Skin of body (tissue), 2 donors: ENCODE results near the gene SLC30A1. TPM values are rescaled to one million over a fixed set of nuclear protein-coding genes. Genes with fewer than 3 reads are reported as not detected.

ENCODE experiments used
- DNase-seq: peaks from one replicate; lab custom pipeline; 2025; lab: John Stamatoyannopoulos, UW
- total RNA-seq: library from RNA; depleted of rRNA; stranded (reverse); fragments of >200 nt; gene quantifications from one replicate; pipeline ENCODE4 v1.2.3, GENCODE V29; 2014

The SLC30A1 gene
- total RNA-seq, 1 donor from 2014 or later: 51.7 TPM

GRCh38 chr1:211525101-211525676 lies 53.8 kb downstream of the SLC30A1 start:
- DNase-seq: no peak

DNA sequence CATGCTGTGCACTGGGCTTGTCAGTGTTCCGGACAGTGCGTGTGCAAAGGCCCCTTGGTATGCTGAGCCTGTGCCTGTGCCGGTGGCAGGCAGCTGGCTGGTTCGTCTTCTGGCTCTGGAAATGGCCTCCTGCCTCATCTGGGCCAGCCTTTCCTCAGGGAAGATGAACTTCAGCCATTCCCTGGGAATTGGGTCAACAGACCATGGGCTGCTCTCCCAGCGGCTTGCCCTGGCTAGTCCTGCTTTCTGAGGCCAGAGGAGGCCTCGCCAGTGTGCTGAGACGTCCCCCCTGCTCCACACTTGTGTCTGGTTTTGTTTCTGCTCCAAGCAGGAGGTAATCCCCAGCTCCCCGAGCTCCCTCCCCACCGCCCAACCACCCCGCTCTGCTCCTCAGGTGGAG lies 54.4 kb downstream of the SLC30A1 start:
- DNase-seq: no peak

DNA sequence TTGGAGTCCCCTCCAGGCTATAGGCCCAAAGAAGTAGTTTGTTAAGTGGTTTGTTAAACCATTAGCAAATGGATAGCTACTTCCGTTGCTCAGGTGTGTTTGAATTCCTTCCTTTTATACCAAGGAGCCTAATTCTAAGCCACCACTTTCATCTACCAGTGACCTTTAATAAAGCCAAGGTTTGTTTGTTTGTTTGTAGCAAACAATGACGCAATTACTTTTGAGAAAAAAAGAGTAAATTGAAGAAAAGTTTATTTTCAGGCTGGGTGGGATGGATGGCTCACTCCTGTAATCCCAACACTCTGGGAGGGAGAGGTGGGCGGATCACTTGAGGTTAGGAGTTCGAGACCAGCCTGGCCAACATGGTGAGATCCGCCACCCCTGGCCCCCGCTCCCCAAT lies 56.2 kb downstream of the SLC30A1 start:
- no peak for DNase-seq

Other genes with a start within 250 kb of the SLC30A1 start
- gene RD3, start 87.0 kb downstream of the SLC30A1 start, total RNA-seq: not detected
- gene NEK2, start 96.5 kb upstream of the SLC30A1 start, total RNA-seq: 8.9 TPM